ENCODE data around the gene LAMB2. TPM values are rescaled to one million over a fixed set of nuclear protein-coding genes. Genes with fewer than 3 reads are reported as not detected.

LAMB2 gene
- total RNA-seq, 4 donors from 2014 or later, result 452 to 573 (median 527) TPM

GRCh38 chr3:49098910-49099630, 33.8 kb downstream of the LAMB2 start:
- H3K36me3 ChIP-seq, result peaks cover 54 to 57% of the 10 kb centered on the region in 2 donors

GRCh38 chr3:49098429-49098828, 34.4 kb downstream of the LAMB2 start:
- no peak for TF ChIP-seq POLR2A (IDR thresholded peaks at IDR 0.05)
- TF ChIP-seq CTCF (IDR thresholded peaks at IDR 0.05), result no peak
- no peak for DNase-seq
- WGBS, 2 donors, result 64 to 71% methylated on average over 4 to 5 of the region's 5 CpGs
- H3K27me3 ChIP-seq, result no peaks in the 10 kb centered on the region
- peaks cover 54 to 57% of the 10 kb centered on the region in 2 donors for H3K36me3 ChIP-seq
- intact Hi-C loops (cut with DNase I), result loop anchor here (10.0 kb wide), 1 partner anchor 74 kb away; the partner anchor contains the start of genes IMPDH2 and NDUFAF3
- H3K27ac ChIP-seq, result no peak overlapping the region
- H3K9me3 ChIP-seq, result no peaks in the 10 kb centered on the region
- peaks cover 7 to 9% of the 10 kb centered on the region in 2 donors for H3K4me1 ChIP-seq
- H3K4me3 ChIP-seq (replicated peaks in 1 of 3), result no peak overlapping the region

More at GRCh38 chr3:49098910-49099630, 33.8 kb downstream of the LAMB2 start:
- DNase-seq, result no peak
- peaks cover 13 to 16% of the 10 kb centered on the region in 2 donors for H3K4me1 ChIP-seq
- H3K9me3 ChIP-seq, result no peaks in the 10 kb centered on the region
- 89 to 94% methylated on average over 12 to 13 of the region's 13 CpGs for WGBS, 2 donors
- no peak overlapping the region for H3K4me3 ChIP-seq (replicated peaks in 1 of 3)
- H3K27ac ChIP-seq, result no peak overlapping the region
- no peaks in the 10 kb centered on the region for H3K27me3 ChIP-seq
- intact Hi-C loops (cut with DNase I), result loop anchor here (10.0 kb wide), 1 partner anchor 74 kb away; the partner anchor contains the start of genes IMPDH2 and NDUFAF3
- TF ChIP-seq POLR2A (IDR thresholded peaks at IDR 0.05), result no peak

- intact Hi-C loops (cut with DNase I), result loop anchor here (10.0 kb wide), 1 partner anchor 69 kb away; the partner anchor contains the start of genes IMPDH2 and NDUFAF3
Observed at GRCh38 chr3:49093853-49094767, 38.7 kb downstream of the LAMB2 start, which contains the start of gene QRICH1. QRICH1 (minus strand) TSS chr3:49094071; CDS start chr3:49077017, 17,054 bp downstream.

GRCh38 chr3:49092938-49093852, 39.7 kb downstream of the LAMB2 start:
- TF ChIP-seq POLR2A (IDR thresholded peaks at IDR 0.05) (no peak), CTCF (IDR thresholded peaks at IDR 0.05) (no peak)
- peaks cover 12 to 13% of the 10 kb centered on the region in 2 donors for H3K36me3 ChIP-seq
- peak overlapping the region; percentile 23 to 97 (median 91) for H3K4me3 ChIP-seq (replicated peaks in 1 of 3)
- DNase-seq, result peak; percentile 70 to 72
- 1 to 2% methylated on average over 23 to 36 of the region's 86 CpGs for WGBS, 2 donors
- no peaks in the 10 kb centered on the region for H3K27me3 ChIP-seq
- peaks cover 17 to 35% of the 10 kb centered on the region in 2 donors for H3K4me1 ChIP-seq
- H3K27ac ChIP-seq, result peak overlapping the region; percentile 94 to 97 (median 97)
- no peaks in the 10 kb centered on the region for H3K9me3 ChIP-seq
- intact Hi-C loops (cut with DNase I), result loop anchor here (10.0 kb wide), 1 partner anchor 68 kb away; the partner anchor contains the start of genes IMPDH2 and NDUFAF3

More at GRCh38 chr3:49093853-49094767, 38.7 kb downstream of the LAMB2 start, which contains the start of gene QRICH1:
- peak within 1 kb of the TSS; percentile 23 to 97 (median 91) for H3K4me3 ChIP-seq (replicated peaks in 1 of 3)
- 1 to 2% methylated on average over 15 to 18 of the region's 65 CpGs for WGBS, 2 donors
- peak within 1 kb of the TSS; percentile 94 to 97 (median 97) for H3K27ac ChIP-seq
- H3K9me3 ChIP-seq, result no peaks in the 10 kb centered on the region
- DNase-seq, result peak; percentile 97 to 98
- H3K4me1 ChIP-seq, result peaks cover 17 to 35% of the 10 kb centered on the region in 2 donors
- TF ChIP-seq CTCF (IDR thresholded peaks at IDR 0.05), result peak in 5 of 6 experiments; percentile 29 to 53 (median 43)
- peak in 1 of 2 donors; percentile 76 for TF ChIP-seq POLR2A (IDR thresholded peaks at IDR 0.05)
- H3K27me3 ChIP-seq, result no peaks in the 10 kb centered on the region
- H3K36me3 ChIP-seq, result peaks cover 21 to 22% of the 10 kb centered on the region in 2 donors

Data from thyroid gland (tissue), 4 donors.